ENCODE data around the gene CNTNAP1. TPM values are rescaled to one million over a fixed set of nuclear protein-coding genes. Genes with fewer than 3 reads are reported as not detected.

The CNTNAP1 gene
- total and polyA plus RNA-seq, 10 of the 15 experiments (the other 5 are each of a cell fraction or from before 2014, with no cell fraction given), result 0.95 to 29.9 (median 10.4) TPM

DNA sequence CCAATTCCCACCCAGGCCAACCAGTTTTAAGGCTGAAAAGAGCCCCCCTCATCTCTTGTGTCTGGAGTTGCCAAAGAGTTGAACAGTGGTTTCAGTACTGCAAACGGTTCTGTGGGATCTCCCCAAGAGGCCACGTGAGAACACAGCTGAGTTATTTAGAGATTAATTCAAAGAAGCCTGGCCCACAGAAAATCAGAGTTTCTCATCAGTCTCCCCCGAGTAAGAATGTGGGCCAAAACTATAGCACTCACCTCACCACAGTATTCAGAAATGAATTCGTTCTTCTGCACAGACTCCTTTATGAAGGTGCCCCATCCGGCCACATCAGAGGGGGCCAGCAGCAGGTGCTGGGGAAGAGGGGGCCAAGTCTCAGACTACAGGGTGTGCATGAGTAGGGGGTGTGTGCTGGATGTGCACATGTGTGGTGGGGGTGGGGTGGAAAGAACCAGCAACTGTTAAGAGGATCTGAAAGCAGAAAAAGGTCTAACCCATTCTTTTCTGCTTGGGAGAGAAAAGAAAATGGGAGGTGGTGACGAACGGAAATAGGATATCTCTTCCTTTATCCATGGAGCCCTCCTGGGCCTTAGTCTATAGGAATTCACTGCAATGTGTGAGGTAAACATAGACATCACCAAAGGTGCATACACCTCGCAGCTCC lies 22.6 kb downstream of the CNTNAP1 start (continued):
- TF ChIP-seq SIX5 (IDR thresholded peaks at IDR 0.05; ENCODE audit: low read depth, low read length, severe bottlenecking) (no peak), BMI1 (IDR thresholded peaks at IDR 0.05; ENCODE audit: borderline replicate concordance) (peak; percentile 82), ZNF207 (IDR thresholded peaks at IDR 0.05; ENCODE audit: borderline replicate concordance) (no peak), NFIC (IDR thresholded peaks at IDR 0.05; ENCODE audit: low read depth, low read length) (peak; percentile 100), MTA3 (IDR thresholded peaks at IDR 0.05; ENCODE audit: borderline replicate concordance, low read length) (peak; percentile 86; the same call in 1 of the 2 replicates)

DNA sequence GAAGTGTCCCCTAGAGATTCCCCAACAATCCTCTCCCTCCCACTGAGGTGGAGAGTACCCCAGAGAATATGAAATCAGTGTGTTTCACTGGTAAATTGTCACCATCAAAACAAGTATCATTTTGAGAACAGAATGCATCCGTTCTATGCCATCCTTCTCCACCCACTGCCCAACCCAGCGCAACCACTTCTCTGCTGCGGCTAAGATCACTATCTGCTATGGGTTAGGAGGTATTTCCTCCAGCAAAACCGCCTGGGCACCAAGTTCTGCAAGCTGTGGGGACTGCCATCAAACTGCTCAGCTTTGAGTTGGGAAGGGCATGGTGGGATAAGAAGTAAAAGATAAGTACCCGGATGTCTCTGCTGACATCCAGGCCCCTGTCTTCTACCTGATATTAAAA lies 24.4 kb downstream of the CNTNAP1 start:
- no peaks in the 10 kb centered on the region for H4K20me1 ChIP-seq (ENCODE audit: control insufficient read depth, insufficient read depth)
- in situ Hi-C loops (cut with MboI), result no loop called here
- peak overlapping the region; percentile 6 for H3K27ac ChIP-seq (ENCODE audit: control insufficient read depth, insufficient read depth)
- H3K36me3 ChIP-seq (ENCODE audit: control insufficient read depth in 2 of 2, insufficient read depth in 2 of 2, low read length in 1 of 2), result peaks cover 9 to 24% of the 10 kb centered on the region in 2 experiments
- H3K79me2 ChIP-seq (ENCODE audit: control insufficient read depth, insufficient read depth, low read length), result no peaks in the 10 kb centered on the region; the same call in 1 of the 2 replicates
- ATAC-seq (peak; percentile 30), FAIRE-seq (no peak), DNase-seq (ENCODE audit: low read depth, low spot score) (peak; percentile 65)
- no peaks in the 10 kb centered on the region for H3K9me3 ChIP-seq (replicated peaks; ENCODE audit: control insufficient read depth, insufficient read depth, low read length)
- ChIA-PET RAD21 (ENCODE audit: unreplicated experiment) (interaction anchor here (0.6 to 1.4 kb wide), 2 partner anchors 44 to 128 kb away, joined by 4 to 5 read pairs; no protein-coding TSS in a partner anchor), CTCF (interaction anchor here (0.6 to 3.8 kb wide), 7 partner anchors 23 to 292 kb away, joined by 3 to 12 read pairs (median 5); partner anchors contain the start of genes CNTNAP1, PLEKHH3 and RPL27), SMC1A (ENCODE audit: uncharacterized antibody, unreplicated experiment) (interaction anchor here (1.0 to 4.3 kb wide), 4 partner anchors 13 to 128 kb away, joined by 5 to 28 read pairs (median 8); partner anchors contain the start of genes CCR10 and PLEKHH3), POLR2A (interaction anchor here (0.7 to 2.6 kb wide), 5 partner anchors 24 to 129 kb away, joined by 3 to 5 read pairs (median 4); partner anchors contain the start of genes CNTNAP1 and PSMC3IP)
- TF ChIP-seq MYC (IDR thresholded peaks at IDR 0.05; ENCODE audit: insufficient read depth, insufficient read length, insufficient replicate concordance, low read length, severe bottlenecking) (no peak), RUNX3 (IDR thresholded peaks at IDR 0.05; ENCODE audit: low read length) (peak; percentile 50)
- 82% methylated on average over 5 of the region's 5 CpGs for WGBS (ENCODE audit: insufficient coverage, insufficient replicate concordance, low lambda C conversion rate, missing lambda C conversion rate)
- H3K4me1 ChIP-seq (ENCODE audit: control insufficient read depth, insufficient read depth, low read length), result peaks cover 50% of the 10 kb centered on the region
- intact Hi-C loops (cut with micrococcal nuclease; ENCODE audit: unreplicated experiment), result no loop called here
- no peak overlapping the region for H2AFZ ChIP-seq (ENCODE audit: control insufficient read depth, low read depth, low read length)
- no peak overlapping the region for H3K4me3 ChIP-seq
- H3K9ac ChIP-seq (ENCODE audit: control insufficient read depth, insufficient read depth, low read length), result no peak overlapping the region
- H3K27me3 ChIP-seq (replicated peaks in 1 of 2; ENCODE audit: control insufficient read depth in 2 of 2, insufficient read depth in 2 of 2, low read length in 1 of 2), result no peaks in the 10 kb centered on the region
- no peak overlapping the region for H3K4me2 ChIP-seq (ENCODE audit: control insufficient read depth, insufficient read depth)
- BruUV-seq (replicated peaks), result no TSS peak

All from GM12878 (cell line).